ENCODE results near the gene EDN2.

Gene EDN2
- total RNA-seq: 0 to 0.08 (median 0) reads per million in 4 donors

GRCh38 chr1:41484402-41485241 lies at the start of gene EDN2:
TSS of gene EDN2 (minus strand) at chr1:41484683. CDS start at chr1:41484601, 82 bp downstream.
- DNase-seq: no peak

GRCh38 chr1:41533731-41534080 lies 49.2 kb upstream of the EDN2 start:
- peak in 1 of 5 donors; percentile 4 for DNase-seq

- peak in 1 of 5 donors; percentile 10 for DNase-seq
These were observed 48.7 kb upstream of the EDN2 start for GRCh38 chr1:41533016-41533730.

- peak in 1 of 5 donors; percentile 1 for DNase-seq
These were observed 47.9 kb upstream of the EDN2 start for GRCh38 chr1:41532206-41532975.

GRCh38 chr1:41530411-41530810 lies 45.9 kb upstream of the EDN2 start:
- peak in 1 of 5 donors; percentile 2 for DNase-seq

GRCh38 chr1:41529621-41530395 lies 45.3 kb upstream of the EDN2 start:
- peak in 1 of 5 donors; percentile 1 for DNase-seq

GRCh38 chr1:41528726-41529605 lies 44.5 kb upstream of the EDN2 start:
- DNase-seq: peak in 1 of 5 donors; percentile 8

- DNase-seq: peak in 1 of 5 donors; percentile 4
These were observed 43.6 kb upstream of the EDN2 start for GRCh38 chr1:41528106-41528505.

- no peak for DNase-seq
These were observed 42.6 kb upstream of the EDN2 start for GRCh38 chr1:41526956-41527561.

GRCh38 chr1:41525891-41526587 lies 41.6 kb upstream of the EDN2 start:
- no peak for DNase-seq

- DNase-seq: no peak
These were observed 40.5 kb upstream of the EDN2 start for GRCh38 chr1:41524676-41525675.

- no peak for DNase-seq
These were observed 39.6 kb upstream of the EDN2 start for GRCh38 chr1:41523949-41524675.

GRCh38 chr1:41523071-41523470 lies 38.6 kb upstream of the EDN2 start:
- no peak for DNase-seq

GRCh38 chr1:41521766-41522165 lies 37.3 kb upstream of the EDN2 start:
- DNase-seq: no peak

GRCh38 chr1:41520951-41521752 lies 36.7 kb upstream of the EDN2 start:
- no peak for DNase-seq

GRCh38 chr1:41519667-41520066 lies 35.2 kb upstream of the EDN2 start:
- no peak for DNase-seq

GRCh38 chr1:41518471-41518870 lies 34.0 kb upstream of the EDN2 start:
- no peak for DNase-seq

All from T-helper 1 cell (primary cell).